NCI-H2196 treated with DMSO at 0.1 percent for 48 hours (cell line): ENCODE measurements around the gene FH.

Experiments
- DNase-seq: peaks from one replicate; lab custom pipeline; 2025; ENCODE audit not compliant: unreplicated experiment; lab: John Stamatoyannopoulos, UW

The FH gene

GRCh38 chr1:241525026-241525425 lies 5.5 kb upstream of the FH start:
- DNase-seq: no peak

- DNase-seq: no peak
Measured at GRCh38 chr1:241521718-241522117, 2.2 kb upstream of the FH start.

GRCh38 chr1:241520080-241520465 lies 518 bp upstream of the FH start:
- no peak for DNase-seq

GRCh38 chr1:241518476-241519307 lies 863 bp downstream of the FH start:
- DNase-seq: no peak

- no peak for DNase-seq
Measured at GRCh38 chr1:241513378-241513777, 6.2 kb downstream of the FH start.

GRCh38 chr1:241507189-241507863 lies 12.2 kb downstream of the FH start:
- no peak for DNase-seq

- DNase-seq: no peak
Measured at GRCh38 chr1:241503444-241503843, 16.1 kb downstream of the FH start.

- no peak for DNase-seq
Measured at GRCh38 chr1:241499910-241500309, 19.6 kb downstream of the FH start.

- no peak for DNase-seq
Measured at GRCh38 chr1:241495741-241496140, 23.8 kb downstream of the FH start.

- DNase-seq: no peak
Measured at GRCh38 chr1:241488739-241489138, 30.8 kb downstream of the FH start.

- DNase-seq: no peak
Measured at GRCh38 chr1:241485554-241485992, 34.0 kb downstream of the FH start.

GRCh38 chr1:241485145-241485544 lies 34.4 kb downstream of the FH start:
- no peak for DNase-seq

- DNase-seq: no peak
Measured at GRCh38 chr1:241482761-241483250, 36.7 kb downstream of the FH start.

- DNase-seq: no peak
Measured at GRCh38 chr1:241479294-241479693, 40.3 kb downstream of the FH start.

- DNase-seq: no peak
Measured at GRCh38 chr1:241475671-241476070, 43.9 kb downstream of the FH start.

- DNase-seq: no peak
Measured at GRCh38 chr1:241473026-241473425, 46.5 kb downstream of the FH start.

- no peak for DNase-seq
Measured at GRCh38 chr1:241470908-241471590, 48.5 kb downstream of the FH start.

GRCh38 chr1:241470361-241470760 lies 49.2 kb downstream of the FH start:
- no peak for DNase-seq

GRCh38 chr1:241465673-241466072 lies 53.9 kb downstream of the FH start:
- DNase-seq: no peak

- no peak for DNase-seq
Measured at GRCh38 chr1:241464985-241465384, 54.6 kb downstream of the FH start.

- no peak for DNase-seq
Measured at GRCh38 chr1:241462391-241462790, 57.2 kb downstream of the FH start.
